ENCODE measurements around the gene NXPH3.

DNA sequence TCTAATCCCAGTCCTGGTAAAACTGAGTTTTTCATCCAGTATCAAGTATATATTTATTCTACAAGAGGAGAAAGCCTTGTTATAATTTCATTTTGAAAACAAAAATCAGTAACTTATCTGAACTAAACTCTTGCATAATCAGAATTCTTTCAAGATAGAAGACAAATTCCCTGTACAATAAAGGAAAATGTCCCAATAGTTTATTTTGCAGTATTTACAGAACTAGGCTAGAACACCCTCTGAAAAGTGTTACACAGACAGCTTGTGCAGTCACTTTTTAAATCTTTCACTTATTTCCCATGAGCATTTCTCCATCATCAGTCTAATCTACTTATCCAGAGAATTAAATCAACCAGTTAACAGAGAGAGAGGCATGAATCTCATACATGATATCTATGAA is 53.8 kb downstream of the NXPH3 start:
- no peak for TF ChIP-seq EP300 (IDR thresholded peaks at IDR 0.05)
- TF ChIP-seq, protein P1, sequence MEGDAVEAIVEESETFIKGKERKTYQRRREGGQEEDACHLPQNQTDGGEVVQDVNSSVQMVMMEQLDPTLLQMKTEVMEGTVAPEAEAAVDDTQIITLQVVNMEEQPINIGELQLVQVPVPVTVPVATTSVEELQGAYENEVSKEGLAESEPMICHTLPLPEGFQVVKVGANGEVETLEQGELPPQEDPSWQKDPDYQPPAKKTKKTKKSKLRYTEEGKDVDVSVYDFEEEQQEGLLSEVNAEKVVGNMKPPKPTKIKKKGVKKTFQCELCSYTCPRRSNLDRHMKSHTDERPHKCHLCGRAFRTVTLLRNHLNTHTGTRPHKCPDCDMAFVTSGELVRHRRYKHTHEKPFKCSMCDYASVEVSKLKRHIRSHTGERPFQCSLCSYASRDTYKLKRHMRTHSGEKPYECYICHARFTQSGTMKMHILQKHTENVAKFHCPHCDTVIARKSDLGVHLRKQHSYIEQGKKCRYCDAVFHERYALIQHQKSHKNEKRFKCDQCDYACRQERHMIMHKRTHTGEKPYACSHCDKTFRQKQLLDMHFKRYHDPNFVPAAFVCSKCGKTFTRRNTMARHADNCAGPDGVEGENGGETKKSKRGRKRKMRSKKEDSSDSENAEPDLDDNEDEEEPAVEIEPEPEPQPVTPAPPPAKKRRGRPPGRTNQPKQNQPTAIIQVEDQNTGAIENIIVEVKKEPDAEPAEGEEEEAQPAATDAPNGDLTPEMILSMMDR (IDR thresholded peaks at IDR 0.05), result no peak
- no peak for TF ChIP-seq POLR2A (IDR thresholded peaks at IDR 0.05)
- TF ChIP-seq POLR2AphosphoS5 (IDR thresholded peaks at IDR 0.05), result no peak
